Panc1 (cell line): Measurements from ENCODE around the gene PHKA2. TPM values are rescaled to one million over a fixed set of nuclear protein-coding genes. Genes with fewer than 3 reads are reported as not detected.
A peak's percentile ranks its signal among the peaks of the same experiment; 100 is the strongest.
"Not testable (repeated sequence)": the region's sequence is repeated elsewhere in the genome, so short reads cannot be mapped to it uniquely, and the experiment has no call there.

Source experiments
- ATAC-seq: fragments of 200-7000 bp; cut with Tn5 transposase; 2 replicates; pipeline ENCODE4 v1.9.1; 2020; ENCODE audit warnings: mild to moderate bottlenecking, moderate library complexity
- BruUV-seq: library from RNA; stranded (reverse); fragments of 400-500 nt; replicated peaks from 2 replicates; lab custom pipeline; 2021; lab: Mats Ljungman, UMichigan
- CTCF ChIA-PET: fragments of 300-600 bp; sonication (Branson Sonifier 250); formaldehyde crosslinking; loops from one replicate; lab custom pipeline; 2022; ENCODE audit warnings: antibody characterized with exemption; lab: Charles Lee
- POLR2A ChIA-PET: fragments of 300-600 bp; sonication (Branson Sonifier 250); formaldehyde crosslinking; loops from one replicate; lab custom pipeline; 2022; ENCODE audit warnings: antibody characterized with exemption; lab: Charles Lee
- DNase-seq: peaks from one replicate; pipeline ENCODE4 v3.0.0-alpha.2; 2010; ENCODE audit warnings: low read depth, low spot score
- H3K27ac ChIP-seq: 2 replicates; pipeline ENCODE4 v1.5.1; 2011; ENCODE audit warnings: mild to moderate bottlenecking, low read length, inconsistent platforms
- H3K27me3 ChIP-seq: fragments of 200-500 bp; sonication (Bioruptor generic); 2 replicates; pipeline ENCODE4 v1.6.0; 2014; ENCODE audit warnings: low read length, inconsistent platforms; ENCODE audit not compliant: control insufficient read depth, insufficient read depth
- H3K36me3 ChIP-seq: fragments of 200-500 bp; sonication (Bioruptor generic); 2 replicates; pipeline ENCODE4 v1.5.1; 2014; ENCODE audit warnings: inconsistent platforms, mild to moderate bottlenecking, low read length, moderate library complexity; ENCODE audit not compliant: control insufficient read depth, insufficient read depth
- H3K4me1 ChIP-seq: 2 replicates; pipeline ENCODE4 v1.5.1; 2011; ENCODE audit warnings: inconsistent platforms, mild to moderate bottlenecking, low read length, moderate library complexity; ENCODE audit not compliant: control insufficient read depth, insufficient read depth
- H3K4me3 ChIP-seq, 2 experiments: 2 replicates each; pipeline ENCODE4 v1.5.1; 2011 to 2012; ENCODE audit warnings: low read depth in 2 of 2, low read length in 2 of 2, mild to moderate bottlenecking in 2 of 2, inconsistent platforms in 1 of 2, moderate library complexity in 1 of 2
- H3K9me3 ChIP-seq: fragments of 200-500 bp; sonication (Bioruptor generic); 2 replicates; pipeline ENCODE4 v1.5.1; 2014; ENCODE audit warnings: low read depth, mild to moderate bottlenecking, inconsistent platforms, low read length, moderate library complexity; ENCODE audit not compliant: control insufficient read depth, insufficient read depth
- POLR2AphosphoS5 ChIP-seq: IDR thresholded peaks from 2 replicates; pipeline ENCODE4 v1.6.1; 2012; ENCODE audit warnings: mild to moderate bottlenecking, low read depth, low read length, moderate library complexity
- REST ChIP-seq, 2 experiments: IDR thresholded peaks; 2 replicates each; pipeline ENCODE4 v1.6.1; 2011 to 2012; ENCODE audit warnings: low read depth in 2 of 2, control low read depth in 1 of 2, low read length in 1 of 2, mild to moderate bottlenecking in 1 of 2, moderate library complexity in 1 of 2; ENCODE audit not compliant: insufficient read depth in 1 of 2
- SIN3A ChIP-seq: IDR thresholded peaks from 2 replicates; pipeline ENCODE4 v1.6.1; 2012; ENCODE audit warnings: low read depth, mild to moderate bottlenecking, low read length, moderate library complexity, borderline replicate concordance; ENCODE audit not compliant: insufficient read depth
- TCF7L2 ChIP-seq: IDR thresholded peaks from 2 replicates; pipeline ENCODE4 v1.6.1; 2011; ENCODE audit warnings: mild to moderate bottlenecking, low read depth, low read length, inconsistent platforms
- in situ Hi-C: cut with HindIII; loops from 2 replicates; pipeline ENCODE4 v1.10.0; 2016; ENCODE audit warnings: low sequenced_read_pairs, low pct_unique_long_range_greater_than_20kb
- intact Hi-C: fragments of 100-400 bp; cut with micrococcal nuclease; formaldehyde crosslinking; loops from one replicate; pipeline ENCODE4 v1.10.0; 2022; ENCODE audit not compliant: unreplicated experiment
- total RNA-seq: library from RNA; stranded (reverse); gene quantifications from one replicate; pipeline ENCODE4 v1.2.1, GENCODE V29; 2021; ENCODE audit not compliant: unreplicated experiment
- TF ChIP-seq, protein P1 (sequence below): fragments of 450-650 bp; IDR thresholded peaks from 2 replicates; pipeline ENCODE4 v1.5.1; 2017; ENCODE audit warnings: mild to moderate bottlenecking

PHKA2 gene
- total RNA-seq, 1 experiment from 2014 or later, result 20.6 TPM

- intact Hi-C loops, result no loop called here
These were observed 669 bp upstream of the PHKA2 start for GRCh38 chrX:18984381-18985185.

GRCh38 chrX:18981124-18981807 lies 2.6 kb downstream of the PHKA2 start:
- CTCF ChIA-PET, result no interaction called here
- no TSS peak for BruUV-seq
- ATAC-seq (no peak), DNase-seq (no peak)
- Histone ChIP-seq H3K4me1 (no peaks in the 10 kb centered on the region), H3K9me3 (no peaks in the 10 kb centered on the region), H3K27me3 (no peaks in the 10 kb centered on the region), H3K27ac (no peak overlapping the region), H3K36me3 (no peaks in the 10 kb centered on the region), H3K4me3 (no peak overlapping the region)
- no peak for TF ChIP-seq REST (IDR thresholded peaks at IDR 0.05; ENCODE audit: insufficient read depth in 1 of 2, low read depth in 2 of 2, low read length in 1 of 2)
- no peak for TF ChIP-seq TCF7L2
- no peak for TF ChIP-seq POLR2AphosphoS5
- in situ Hi-C loops (no loop called here), intact Hi-C loops (no loop called here)
- POLR2A ChIA-PET, result no interaction called here

More at GRCh38 chrX:18984381-18985185, 669 bp upstream of the PHKA2 start:
- 0 out of 2 replicates have a peak, but pooled peaks have one; percentile 33 for TF ChIP-seq POLR2AphosphoS5
- TF ChIP-seq, protein P1, sequence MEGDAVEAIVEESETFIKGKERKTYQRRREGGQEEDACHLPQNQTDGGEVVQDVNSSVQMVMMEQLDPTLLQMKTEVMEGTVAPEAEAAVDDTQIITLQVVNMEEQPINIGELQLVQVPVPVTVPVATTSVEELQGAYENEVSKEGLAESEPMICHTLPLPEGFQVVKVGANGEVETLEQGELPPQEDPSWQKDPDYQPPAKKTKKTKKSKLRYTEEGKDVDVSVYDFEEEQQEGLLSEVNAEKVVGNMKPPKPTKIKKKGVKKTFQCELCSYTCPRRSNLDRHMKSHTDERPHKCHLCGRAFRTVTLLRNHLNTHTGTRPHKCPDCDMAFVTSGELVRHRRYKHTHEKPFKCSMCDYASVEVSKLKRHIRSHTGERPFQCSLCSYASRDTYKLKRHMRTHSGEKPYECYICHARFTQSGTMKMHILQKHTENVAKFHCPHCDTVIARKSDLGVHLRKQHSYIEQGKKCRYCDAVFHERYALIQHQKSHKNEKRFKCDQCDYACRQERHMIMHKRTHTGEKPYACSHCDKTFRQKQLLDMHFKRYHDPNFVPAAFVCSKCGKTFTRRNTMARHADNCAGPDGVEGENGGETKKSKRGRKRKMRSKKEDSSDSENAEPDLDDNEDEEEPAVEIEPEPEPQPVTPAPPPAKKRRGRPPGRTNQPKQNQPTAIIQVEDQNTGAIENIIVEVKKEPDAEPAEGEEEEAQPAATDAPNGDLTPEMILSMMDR, result peak; percentile 27; the same call in 1 of the 2 replicates
- no peak for TF ChIP-seq SIN3A
- no peak for TF ChIP-seq REST (IDR thresholded peaks at IDR 0.05; ENCODE audit: insufficient read depth in 1 of 2, low read depth in 2 of 2, low read length in 1 of 2)
- no peak for TF ChIP-seq TCF7L2
- no peaks in the 10 kb centered on the region for H3K4me1 ChIP-seq
- no peaks in the 10 kb centered on the region for H3K36me3 ChIP-seq
- H3K27me3 ChIP-seq, result no peaks in the 10 kb centered on the region
- no peaks in the 10 kb centered on the region for H3K9me3 ChIP-seq
- H3K27ac ChIP-seq, result peak overlapping the region; percentile 63
- ChIA-PET POLR2A (no interaction called here), CTCF (no interaction called here)
- peak overlapping the region; percentile 62 to 67 for H3K4me3 ChIP-seq
- peak; percentile 95 for ATAC-seq
- no TSS peak for BruUV-seq
- in situ Hi-C loops, result no loop called here
- no peak for DNase-seq

GRCh38 chrX:18980262-18980661 lies 3.7 kb downstream of the PHKA2 start:
- POLR2A ChIA-PET, in situ Hi-C loops, H3K27ac ChIP-seq, H3K27me3 ChIP-seq, intact Hi-C loops, DNase-seq, BruUV-seq, ATAC-seq, H3K4me3 ChIP-seq, H3K36me3 ChIP-seq, CTCF ChIA-PET, H3K9me3 ChIP-seq, H3K4me1 ChIP-seq: not testable (repeated sequence)
